Psoas muscle (tissue), 8 donors: Measurements from ENCODE around the gene TMEM150C. TPM values are rescaled to one million over a fixed set of nuclear protein-coding genes. Genes with fewer than 3 reads are reported as not detected.

Experiments
- ATAC-seq, 4 donors: fragments of 200-7000 bp; cut with Tn5 transposase; one replicate each; pipeline ENCODE4 v1.9.1; 2020; ENCODE audit warnings: moderate library complexity in 3 of 4, mild to moderate bottlenecking in 2 of 4
- DNase-seq, 2 donors: peaks; one replicate each; pipeline ENCODE4 v3.0.0-alpha.2; 2020
- H3K27ac ChIP-seq: fragments of 200-600 bp; one replicate; pipeline ENCODE4 v1.8.0; 2022
- H3K27me3 ChIP-seq, 3 donors: fragments of 200-600 bp in 1 of 3; one replicate each; pipeline versions ENCODE4 v1.6.1 to v1.8.0; 2013 to 2022; ENCODE audit warnings: low read length in 2 of 3, mild to moderate bottlenecking in 2 of 3, moderate library complexity in 1 of 3; ENCODE audit not compliant: insufficient read depth in 3 of 3
- H3K36me3 ChIP-seq, 2 donors: fragments of 200-600 bp in 1 of 2; one replicate each; pipeline versions ENCODE4 v1.6.1 to v1.8.0; 2013 to 2022; ENCODE audit warnings: low read depth in 1 of 2, mild to moderate bottlenecking in 1 of 2, moderate library complexity in 1 of 2; ENCODE audit not compliant: insufficient read depth in 1 of 2
- H3K4me1 ChIP-seq: fragments of 200-600 bp; one replicate; pipeline ENCODE4 v1.8.0; 2022
- H3K4me3 ChIP-seq: fragments of 200-600 bp; one replicate; pipeline ENCODE4 v1.8.0; 2022; ENCODE audit warnings: mild to moderate bottlenecking
- H3K9me3 ChIP-seq: fragments of 200-600 bp; one replicate; pipeline ENCODE4 v1.8.0; 2022
- CTCF ChIP-seq: fragments of 200-600 bp; IDR thresholded peaks from one replicate; pipeline ENCODE4 v1.8.0; 2022; ENCODE audit warnings: antibody characterized with exemption
- WGBS, 3 donors: extraction: QIAGEN DNeasy Blood & Tissue Kit; methylation state at CpG; one replicate each; pipeline versions ENCODE4 v1.1.6 to v1.1.7; 2013; 5-methylcytosine and 5-hydroxymethylcytosine counted together
- intact Hi-C, 2 donors: fragments of 100-400 bp; cut with DNase I; formaldehyde crosslinking; loops; one replicate each; pipeline versions ENCODE4 v1.11.0 to v1.14.2; 2022
- polyA plus RNA-seq, 3 donors: library from polyadenylated mRNA; stranded (reverse); fragments of 200-250 nt; gene quantifications; one replicate each; pipeline ENCODE4 v1.2.3, GENCODE V29; 2013
- total RNA-seq, 4 donors: library from RNA; stranded (reverse); fragmentation: NEBNext Ultra II Directional in 2 of 4; extraction: Animal tissue kit (Norgen Biotek cat#: 25700) in 2 of 4; gene quantifications; one replicate each; pipeline versions ENCODE4 v1.2.1 to v1.2.4, GENCODE V29; 2021 to 2023
- donor health status: healthy with polysubstance abuse.
- donor health status: DM: no; HTN: no; CAD: no; lungs with moderate emphysema.
- donor health status: Bipolar disorder and iron deficiency.
- donor health status: healthy.
- donor health status: DM: yes; HTN: yes; CAD: no.
- donor health status: DM: no; HTN: no; CAD: no.
- donor health status: DM: no; HTN: no; CAD: no.
- donor health status: DM: yes; HTN: yes; CAD: no.

TMEM150C gene
- total and polyA plus RNA-seq, 7 donors = 2.6 to 5.8 (median 3.6) TPM

- TF ChIP-seq CTCF = no peak
- WGBS, 3 donors = 80 to 98% (median 96%) methylated on average over 3 of the region's 3 CpGs
- no peaks in the 10 kb centered on the region for H3K9me3 ChIP-seq
- intact Hi-C loops = no loop called here
- ATAC-seq = no peak
- no peaks in the 10 kb centered on the region for H3K4me1 ChIP-seq
- no peak overlapping the region for H3K27ac ChIP-seq
- H3K27me3 ChIP-seq = no peaks in the 10 kb centered on the region
- DNase-seq = no peak
- H3K36me3 ChIP-seq = no peaks in the 10 kb centered on the region
- no peak overlapping the region for H3K4me3 ChIP-seq
Observed at GRCh38 chr4:82592639-82593038, 30.9 kb upstream of the TMEM150C start.

DNA sequence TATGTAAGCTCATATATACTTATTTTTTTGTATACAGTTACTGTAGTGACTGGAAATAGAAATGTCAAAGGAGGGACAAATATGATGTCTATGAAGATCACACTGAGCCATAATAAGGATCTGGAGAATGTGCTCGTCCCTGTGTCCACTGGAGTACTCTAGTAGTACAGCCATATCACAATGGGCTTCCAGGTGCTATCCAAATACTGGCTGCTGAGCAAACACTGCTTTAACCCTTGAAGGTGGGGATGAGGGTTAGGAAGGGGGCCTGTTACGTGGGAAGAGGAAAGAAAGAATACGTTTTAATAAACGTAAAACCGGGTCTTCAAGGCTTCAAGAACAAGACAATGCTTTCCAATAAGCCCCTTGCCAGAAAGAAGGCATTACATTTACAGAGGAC lies 29.8 kb upstream of the TMEM150C start:
- Histone ChIP-seq H3K9me3 (no peaks in the 10 kb centered on the region), H3K4me1 (no peaks in the 10 kb centered on the region), H3K4me3 (no peak overlapping the region), H3K36me3 (no peaks in the 10 kb centered on the region), H3K27ac (no peak overlapping the region), H3K27me3 (no peaks in the 10 kb centered on the region)
- DNase-seq (no peak), ATAC-seq (no peak)
- WGBS, 3 donors = 55 to 63% (median 60%) methylated on average over 5 of the region's 5 CpGs
- no peak for TF ChIP-seq CTCF
- intact Hi-C loops = no loop called here

- no peaks in the 10 kb centered on the region for H3K9me3 ChIP-seq
- no peak overlapping the region for H3K4me3 ChIP-seq
- H3K27me3 ChIP-seq = no peaks in the 10 kb centered on the region
- DNase-seq = no peak
- intact Hi-C loops = no loop called here
- no peak for ATAC-seq
- TF ChIP-seq CTCF = no peak
- no peak overlapping the region for H3K27ac ChIP-seq
- no peaks in the 10 kb centered on the region for H3K4me1 ChIP-seq
- WGBS, 3 donors = 71 to 85% (median 78%) methylated on average over 1 of the region's 1 CpG
- no peaks in the 10 kb centered on the region for H3K36me3 ChIP-seq
Observed at GRCh38 chr4:82589756-82590155, 28.0 kb upstream of the TMEM150C start.

- WGBS, 3 donors = 88 to 96% (median 90%) methylated on average over 2 of the region's 2 CpGs
- ATAC-seq = no peak
Observed at GRCh38 chr4:82588771-82589270, 27.0 kb upstream of the TMEM150C start.

More at GRCh38 chr4:82588771-82589270, 27.0 kb upstream of the TMEM150C start:
- Histone ChIP-seq H3K36me3 (no peaks in the 10 kb centered on the region), H3K27me3 (no peaks in the 10 kb centered on the region), H3K4me3 (no peak overlapping the region), H3K9me3 (no peaks in the 10 kb centered on the region), H3K4me1 (no peaks in the 10 kb centered on the region), H3K27ac (no peak overlapping the region)
- TF ChIP-seq CTCF = no peak
- DNase-seq = no peak
- intact Hi-C loops = no loop called here
